ENCODE results near the gene SAG.
"Not testable (repeated sequence)": the region's sequence is repeated elsewhere in the genome, so short reads cannot be mapped to it uniquely, and the experiment has no call there.

Gene SAG

DNA sequence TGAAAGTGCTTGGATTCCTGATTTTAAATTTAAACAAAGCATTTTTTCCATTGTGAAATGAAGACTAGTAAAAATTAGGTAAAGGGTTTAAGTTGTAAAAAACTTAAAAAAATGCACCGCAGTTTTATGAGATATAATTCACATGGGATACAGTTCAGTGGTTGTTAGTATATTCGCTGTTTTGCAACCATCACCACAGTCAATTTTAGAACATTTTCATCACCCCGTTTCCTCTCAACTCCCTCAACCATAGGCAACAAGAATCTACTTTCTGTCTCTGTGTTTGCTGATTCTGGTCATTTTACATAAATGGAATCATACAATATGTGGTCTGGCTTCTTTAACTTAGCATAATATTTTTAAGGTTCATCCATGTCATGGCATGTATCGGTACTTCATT is 50.7 kb downstream of the SAG start:
- no peak for DNase-seq

- no peak for DNase-seq
Measured at GRCh38 chr2:233358947-233359346, 51.3 kb downstream of the SAG start.

GRCh38 chr2:233359823-233360222 is 52.2 kb downstream of the SAG start:
- DNase-seq = no peak

DNA sequence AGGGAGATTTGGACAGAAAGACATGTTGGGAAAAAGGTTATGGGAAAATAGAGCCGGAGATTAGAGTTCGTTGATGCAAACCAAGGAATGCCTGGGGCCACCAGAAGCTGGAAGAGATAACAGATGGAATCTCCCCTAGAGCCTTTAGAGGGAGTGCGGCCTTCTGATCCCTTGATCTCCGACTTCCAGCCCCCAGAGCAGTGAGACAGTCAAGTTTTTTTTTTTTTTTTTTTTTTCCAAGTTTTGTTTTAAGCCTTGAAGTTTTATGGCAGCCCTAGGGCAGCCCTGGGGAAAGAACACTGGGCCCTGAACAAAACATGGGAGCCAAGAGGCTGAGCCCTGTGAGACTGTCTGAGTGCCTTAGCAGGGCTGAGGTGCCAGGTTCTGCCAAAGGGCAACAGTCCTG is 53.2 kb downstream of the SAG start:
- no peak for DNase-seq

- DNase-seq = no peak
Measured at GRCh38 chr2:233361297-233361696, 53.7 kb downstream of the SAG start.

DNA sequence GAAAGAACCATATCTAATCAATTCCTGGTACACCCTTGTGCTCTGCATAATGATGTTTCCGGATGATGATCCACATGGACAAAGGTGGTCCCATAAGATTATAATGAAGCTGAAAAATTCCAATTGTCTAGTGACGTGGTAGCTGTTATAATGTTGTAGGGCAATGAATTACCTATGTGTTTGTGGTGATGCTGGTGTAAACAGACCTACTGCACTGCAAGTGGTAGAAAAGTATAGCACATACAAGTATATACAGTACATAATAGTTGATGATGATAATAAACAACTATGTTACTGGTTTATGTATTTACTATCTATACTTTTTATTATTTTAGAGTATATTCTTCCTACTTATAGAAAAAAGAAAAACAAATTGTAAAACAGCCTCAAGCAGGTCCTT is 55.1 kb downstream of the SAG start:
- no peak for DNase-seq

GRCh38 chr2:233363744-233364235 is 56.2 kb downstream of the SAG start:
- DNase-seq = no peak

GRCh38 chr2:233365861-233366520 is 58.4 kb downstream of the SAG start:
- DNase-seq = no peak

GRCh38 chr2:233367586-233367985 is 60.0 kb downstream of the SAG start:
- DNase-seq = no peak

DNA sequence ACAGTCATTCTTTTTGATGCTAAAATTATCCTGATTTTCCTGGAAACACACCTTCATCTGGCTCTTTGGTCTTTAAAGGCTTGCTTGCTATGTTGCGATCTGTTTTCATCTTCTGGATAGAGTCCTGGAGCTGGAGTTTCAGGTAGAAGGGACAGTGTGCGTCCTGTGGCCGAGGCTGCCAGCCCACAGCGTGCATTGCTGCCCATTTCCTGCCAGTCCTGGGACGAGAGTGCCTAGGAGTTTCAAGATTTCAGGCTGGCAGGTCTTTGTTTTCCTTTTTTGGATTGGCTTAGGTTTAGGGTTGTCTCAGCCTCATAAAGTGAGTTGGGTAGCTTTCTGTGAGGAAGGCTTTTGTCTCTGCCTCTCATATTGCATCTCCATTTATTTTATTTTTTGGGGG is 61.1 kb downstream of the SAG start:
- no peak for DNase-seq

DNA sequence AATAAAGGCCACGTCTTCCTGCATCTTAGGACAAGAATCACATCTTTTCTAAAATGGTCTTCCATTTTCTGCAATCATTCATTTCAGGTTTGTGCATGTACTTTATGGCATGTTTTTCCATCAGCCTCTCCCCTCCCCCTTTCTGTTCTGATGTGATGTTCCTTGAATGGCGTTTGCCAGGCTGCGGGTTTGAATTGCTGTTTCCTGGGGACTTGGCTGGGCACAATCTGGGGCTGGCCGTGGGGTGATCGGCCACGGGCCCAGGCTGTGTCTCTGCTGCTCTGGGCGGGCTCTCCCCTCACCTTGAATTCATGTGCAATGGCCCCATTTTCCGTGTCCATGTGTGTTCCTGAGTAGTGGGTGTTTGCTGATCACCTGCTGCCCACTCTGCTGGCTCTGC is 61.8 kb downstream of the SAG start:
- DNase-seq = no peak

GRCh38 chr2:233369897-233370685 is 62.5 kb downstream of the SAG start:
- no peak for DNase-seq

DNA sequence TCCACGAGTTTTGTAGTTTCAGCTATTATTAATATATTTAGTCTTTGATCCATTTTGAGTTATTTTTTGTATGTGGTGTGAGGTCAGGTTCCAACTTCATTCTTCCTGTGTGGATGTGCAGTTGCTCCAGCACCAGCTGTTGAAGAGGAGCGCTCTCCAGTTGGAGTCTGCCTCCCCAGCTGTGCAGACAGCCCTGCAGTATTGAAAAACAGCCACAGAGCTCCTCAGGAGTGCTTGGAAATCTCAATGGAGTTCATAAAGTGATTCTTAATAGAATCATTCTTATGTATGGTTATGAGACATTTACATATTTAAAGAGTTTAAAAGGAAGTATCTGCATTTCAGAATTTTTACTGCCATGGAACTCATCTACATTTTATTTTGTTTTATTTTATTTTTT is 64.0 kb downstream of the SAG start:
- DNase-seq = no peak

DNA sequence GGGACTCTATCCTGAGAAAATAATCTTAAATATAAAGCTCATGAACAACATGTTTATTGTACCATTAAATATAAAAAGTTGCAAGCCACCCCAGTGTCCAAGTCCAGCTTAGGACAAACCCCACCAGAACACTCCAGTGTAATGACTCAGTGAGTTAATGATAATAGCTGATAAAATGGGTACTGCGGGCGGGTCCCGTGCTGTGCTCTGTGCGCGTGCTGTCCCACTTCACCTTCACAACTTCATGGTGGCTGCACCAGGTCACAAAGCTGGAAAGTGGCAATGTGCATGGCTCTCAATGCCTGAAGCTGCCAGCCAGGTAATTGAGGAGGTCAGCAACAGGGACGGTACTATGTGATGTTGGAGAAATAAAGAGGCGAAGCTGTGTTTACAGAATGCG is 65.2 kb downstream of the SAG start:
- no peak for DNase-seq

DNA sequence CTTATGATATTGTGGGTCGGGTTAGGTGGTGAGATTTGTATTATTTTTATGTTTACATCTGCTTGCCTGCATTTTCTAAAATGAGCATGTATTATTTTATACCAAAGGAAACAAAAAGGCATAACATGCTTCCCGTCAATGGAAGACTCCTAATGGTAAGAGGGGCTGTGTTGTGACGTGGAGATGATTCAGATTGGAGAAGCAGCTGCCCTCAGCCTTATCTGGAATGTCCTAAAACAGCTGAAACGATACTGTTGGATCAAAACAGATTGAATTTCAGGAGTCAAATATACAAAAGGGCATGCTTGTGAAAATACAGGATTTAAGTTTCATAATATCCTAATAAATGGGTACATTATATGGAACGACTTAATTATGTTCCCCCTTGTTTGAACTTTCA is 65.7 kb downstream of the SAG start:
- DNase-seq = no peak

- not testable (repeated sequence) for DNase-seq
Measured at GRCh38 chr2:233374776-233375175, 67.2 kb downstream of the SAG start.

- no peak for DNase-seq
Measured at GRCh38 chr2:233375490-233376314, 68.1 kb downstream of the SAG start.

DNA sequence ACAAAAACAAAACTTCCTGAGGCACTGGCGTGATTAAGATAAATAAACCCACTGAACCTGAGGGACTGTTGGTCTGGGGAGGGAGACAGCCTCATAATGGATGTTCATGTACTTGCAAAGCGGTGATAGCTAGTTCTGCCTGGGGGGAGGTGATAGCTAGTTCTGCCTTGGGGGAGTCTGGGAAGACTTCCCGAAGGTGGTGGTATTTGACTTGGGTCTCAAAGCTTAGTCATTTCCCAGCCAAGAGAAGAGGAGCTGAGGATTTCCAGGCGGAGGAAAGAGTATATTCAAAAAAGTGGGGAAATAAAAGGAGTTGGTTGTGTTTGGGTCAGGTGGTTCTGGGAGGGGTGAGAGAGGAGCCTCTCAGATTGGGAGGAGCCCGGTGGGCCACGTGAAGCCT is 71.4 kb downstream of the SAG start:
- no peak for DNase-seq

DNA sequence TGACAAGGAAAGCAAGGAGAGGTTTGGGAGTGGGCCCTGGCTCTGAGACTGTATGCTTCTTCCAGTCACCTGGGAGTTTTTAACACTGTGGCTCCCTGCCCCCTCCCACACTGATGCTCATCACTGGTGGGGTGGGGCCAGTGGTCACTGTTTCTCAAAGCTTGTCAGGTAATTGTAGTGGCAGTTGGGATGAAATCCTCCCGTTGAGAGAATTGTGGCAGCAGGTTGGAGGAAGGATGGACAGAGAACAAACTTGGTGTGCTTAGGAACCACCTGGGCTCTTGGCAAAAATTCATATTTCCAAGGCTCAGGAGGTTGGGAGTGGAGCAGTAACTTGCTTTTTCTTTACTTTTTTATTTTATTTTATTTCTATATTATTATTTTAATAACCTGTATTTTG is 71.8 kb downstream of the SAG start:
- DNase-seq = no peak

- no peak for DNase-seq
Measured at GRCh38 chr2:233380132-233380895, 72.7 kb downstream of the SAG start.

DNA sequence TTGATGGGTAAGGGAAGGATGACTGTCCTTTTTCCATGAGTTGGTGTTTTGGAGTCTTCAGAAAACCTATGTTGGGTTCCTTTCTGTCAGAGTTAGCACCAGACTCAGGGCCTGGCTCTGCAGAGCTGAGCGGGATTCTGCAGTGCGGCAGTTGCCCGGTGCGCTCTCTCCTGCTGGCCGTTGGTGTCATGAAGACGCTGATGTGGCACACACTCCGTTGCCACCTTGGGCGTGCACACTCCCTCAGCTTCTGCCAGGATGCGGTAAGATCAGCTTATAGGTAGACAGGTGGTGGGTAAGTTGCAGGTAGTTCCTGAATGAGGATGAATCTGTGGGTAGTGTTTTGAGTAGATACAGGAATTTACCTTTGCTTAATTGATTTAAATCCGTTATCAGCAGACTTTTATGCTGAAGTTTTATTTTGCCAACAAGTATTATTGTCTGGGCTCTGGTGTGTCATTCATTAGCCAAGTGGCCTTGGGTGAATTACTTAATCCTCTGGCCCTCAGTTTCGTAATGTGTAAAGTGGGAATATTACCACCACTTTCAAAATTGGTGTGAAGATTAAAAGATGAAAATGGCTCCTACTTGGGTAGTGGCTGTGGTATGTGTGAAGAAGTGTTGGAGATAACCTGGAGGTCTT is 73.5 kb downstream of the SAG start:
- DNase-seq = no peak

DNA sequence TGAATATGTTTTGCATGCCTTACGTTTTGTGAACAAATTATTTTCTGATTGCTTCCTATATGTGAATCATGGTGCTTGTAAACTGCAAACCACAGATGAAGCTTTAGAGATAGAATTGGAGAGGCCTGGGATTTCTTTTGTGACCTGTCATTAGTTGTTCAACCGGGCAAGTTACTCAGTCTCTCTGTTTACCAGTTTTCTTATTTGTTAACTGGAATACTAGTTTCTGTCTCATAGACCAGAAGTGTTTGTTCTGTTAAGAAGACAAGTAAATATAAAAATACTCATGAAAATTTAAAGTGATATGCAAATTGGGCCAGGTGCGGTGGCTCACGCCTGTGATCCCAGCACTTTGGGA is 74.0 kb downstream of the SAG start:
- DNase-seq = no peak

Data from SW 1271 (cell line).